Ishikawa (cell line): ENCODE data around the gene TMEM52.

ENCODE experiments used
- CEBPB ChIP-seq: IDR thresholded peaks from 2 replicates; pipeline ENCODE4 v1.6.1; 2012
- CREB1 ChIP-seq: IDR thresholded peaks from 2 replicates; pipeline ENCODE4 v1.6.1; 2012; ENCODE audit warnings: low read depth
- EGR1 ChIP-seq: IDR thresholded peaks from 2 replicates; pipeline ENCODE4 v1.6.1; 2012
- EP300 ChIP-seq: IDR thresholded peaks from 2 replicates; pipeline ENCODE4 v1.6.1; 2012; ENCODE audit warnings: borderline replicate concordance
- FOXM1 ChIP-seq: IDR thresholded peaks from 2 replicates; pipeline ENCODE4 v1.6.1; 2012; ENCODE audit warnings: low read depth, borderline replicate concordance
- MAX ChIP-seq: IDR thresholded peaks from 2 replicates; pipeline ENCODE4 v1.6.1; 2012
- NFIC ChIP-seq: IDR thresholded peaks from 2 replicates; pipeline ENCODE4 v1.6.1; 2012
- RAD21 ChIP-seq: IDR thresholded peaks from 2 replicates; pipeline ENCODE4 v1.6.1; 2012; ENCODE audit warnings: low read depth
- TAF1 ChIP-seq: IDR thresholded peaks from 2 replicates; pipeline ENCODE4 v1.6.1; 2012; ENCODE audit warnings: low read depth, mild to moderate bottlenecking
- TCF12 ChIP-seq: IDR thresholded peaks from 2 replicates; pipeline ENCODE4 v1.6.1; 2012; ENCODE audit warnings: low read depth
- TEAD4 ChIP-seq: IDR thresholded peaks from 2 replicates; pipeline ENCODE4 v1.6.1; 2012
- USF1 ChIP-seq: IDR thresholded peaks from 2 replicates; pipeline ENCODE4 v1.6.1; 2012
- YY1 ChIP-seq: IDR thresholded peaks from 2 replicates; pipeline ENCODE4 v1.6.1; 2012; ENCODE audit warnings: low read depth
- ZBTB7A ChIP-seq: IDR thresholded peaks from 2 replicates; pipeline ENCODE4 v1.6.1; 2012; ENCODE audit warnings: low read depth
- TF ChIP-seq, protein P1 (sequence below): IDR thresholded peaks from 2 replicates; pipeline ENCODE4 v1.6.1; 2012; ENCODE audit warnings: low read depth, mild to moderate bottlenecking

Gene TMEM52

DNA sequence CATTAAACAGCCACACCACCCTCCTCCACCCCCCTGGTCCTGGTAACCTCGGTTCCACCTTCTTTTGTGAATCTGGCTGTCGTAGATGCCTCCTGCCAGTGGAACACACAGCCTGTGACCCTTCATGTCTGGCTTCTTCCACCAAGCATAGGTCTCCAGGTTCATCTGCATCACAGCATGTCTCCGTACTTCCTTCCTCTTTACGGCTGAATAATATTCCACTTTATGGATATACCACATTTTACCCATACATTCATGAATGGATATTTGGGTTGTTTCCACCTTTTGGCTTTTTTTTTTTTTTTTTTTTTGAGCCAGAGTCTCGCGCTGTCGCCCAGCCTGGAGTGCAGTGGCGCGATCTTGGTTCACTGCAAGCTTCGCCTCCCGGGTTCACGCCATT, 15.9 kb downstream of the TMEM52 start:
- TF ChIP-seq TAF1 (no peak), TCF12 (no peak), RAD21 (no peak), NFIC (no peak), CEBPB (no peak), YY1 (no peak), USF1 (no peak), FOXM1 (no peak), TEAD4 (no peak), MAX (no peak), ZBTB7A (no peak), EP300 (no peak), CREB1 (no peak), EGR1 (no peak)
- TF ChIP-seq, protein P1, sequence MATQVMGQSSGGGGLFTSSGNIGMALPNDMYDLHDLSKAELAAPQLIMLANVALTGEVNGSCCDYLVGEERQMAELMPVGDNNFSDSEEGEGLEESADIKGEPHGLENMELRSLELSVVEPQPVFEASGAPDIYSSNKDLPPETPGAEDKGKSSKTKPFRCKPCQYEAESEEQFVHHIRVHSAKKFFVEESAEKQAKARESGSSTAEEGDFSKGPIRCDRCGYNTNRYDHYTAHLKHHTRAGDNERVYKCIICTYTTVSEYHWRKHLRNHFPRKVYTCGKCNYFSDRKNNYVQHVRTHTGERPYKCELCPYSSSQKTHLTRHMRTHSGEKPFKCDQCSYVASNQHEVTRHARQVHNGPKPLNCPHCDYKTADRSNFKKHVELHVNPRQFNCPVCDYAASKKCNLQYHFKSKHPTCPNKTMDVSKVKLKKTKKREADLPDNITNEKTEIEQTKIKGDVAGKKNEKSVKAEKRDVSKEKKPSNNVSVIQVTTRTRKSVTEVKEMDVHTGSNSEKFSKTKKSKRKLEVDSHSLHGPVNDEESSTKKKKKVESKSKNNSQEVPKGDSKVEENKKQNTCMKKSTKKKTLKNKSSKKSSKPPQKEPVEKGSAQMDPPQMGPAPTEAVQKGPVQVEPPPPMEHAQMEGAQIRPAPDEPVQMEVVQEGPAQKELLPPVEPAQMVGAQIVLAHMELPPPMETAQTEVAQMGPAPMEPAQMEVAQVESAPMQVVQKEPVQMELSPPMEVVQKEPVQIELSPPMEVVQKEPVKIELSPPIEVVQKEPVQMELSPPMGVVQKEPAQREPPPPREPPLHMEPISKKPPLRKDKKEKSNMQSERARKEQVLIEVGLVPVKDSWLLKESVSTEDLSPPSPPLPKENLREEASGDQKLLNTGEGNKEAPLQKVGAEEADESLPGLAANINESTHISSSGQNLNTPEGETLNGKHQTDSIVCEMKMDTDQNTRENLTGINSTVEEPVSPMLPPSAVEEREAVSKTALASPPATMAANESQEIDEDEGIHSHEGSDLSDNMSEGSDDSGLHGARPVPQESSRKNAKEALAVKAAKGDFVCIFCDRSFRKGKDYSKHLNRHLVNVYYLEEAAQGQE: no peak

DNA sequence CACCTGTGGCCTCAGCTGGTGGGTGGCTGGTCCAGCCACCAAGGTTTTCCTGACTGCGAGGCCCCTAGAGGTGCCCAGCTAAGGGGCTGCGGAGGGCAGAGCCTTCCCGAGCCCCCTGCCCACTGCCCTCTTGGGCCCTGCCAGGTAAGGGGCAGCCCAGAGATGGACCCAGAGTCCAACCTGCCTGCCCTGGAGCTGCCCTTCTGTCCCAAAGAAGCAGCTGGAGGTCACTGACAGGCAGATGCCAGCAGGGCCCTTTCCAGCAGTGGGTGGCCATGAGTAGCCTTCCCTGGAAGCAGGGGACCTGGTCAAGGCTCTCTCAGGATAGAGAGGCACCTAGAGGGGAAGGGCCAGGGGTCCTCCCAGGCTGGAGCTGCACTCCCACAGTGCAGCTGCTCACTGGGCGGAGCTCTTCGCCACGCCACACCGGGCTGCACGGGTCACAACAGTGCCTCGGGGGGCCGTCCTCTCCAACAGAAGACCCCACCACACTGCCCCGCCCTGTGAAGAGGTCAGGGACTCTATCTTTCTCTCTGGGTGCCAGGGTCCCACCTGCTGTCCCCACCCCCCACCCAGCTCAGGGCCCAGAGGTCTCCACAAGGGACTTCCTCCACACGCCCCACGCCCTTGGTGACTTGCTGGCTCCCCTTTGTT, 17.3 kb downstream of the TMEM52 start:
- TF ChIP-seq USF1: no peak
- TF ChIP-seq, protein P1: no peak
- TF ChIP-seq NFIC: no peak
- TF ChIP-seq CREB1: no peak
- no peak for TF ChIP-seq CEBPB
- TF ChIP-seq MAX: no peak
- no peak for TF ChIP-seq TEAD4
- no peak for TF ChIP-seq YY1
- no peak for TF ChIP-seq TCF12
- TF ChIP-seq EP300: no peak
- TF ChIP-seq ZBTB7A: no peak
- no peak for TF ChIP-seq EGR1
- no peak for TF ChIP-seq FOXM1
- TF ChIP-seq TAF1: no peak

- TF ChIP-seq ZBTB7A (no peak), TEAD4 (no peak), RAD21 (no peak), MAX (no peak), CREB1 (no peak), CEBPB (no peak), YY1 (no peak), EGR1 (no peak), TCF12 (no peak), EP300 (no peak)
- TF ChIP-seq, protein P1: no peak
These were observed 18.0 kb downstream of the TMEM52 start for GRCh38 chr1:1900883-1901640.

DNA sequence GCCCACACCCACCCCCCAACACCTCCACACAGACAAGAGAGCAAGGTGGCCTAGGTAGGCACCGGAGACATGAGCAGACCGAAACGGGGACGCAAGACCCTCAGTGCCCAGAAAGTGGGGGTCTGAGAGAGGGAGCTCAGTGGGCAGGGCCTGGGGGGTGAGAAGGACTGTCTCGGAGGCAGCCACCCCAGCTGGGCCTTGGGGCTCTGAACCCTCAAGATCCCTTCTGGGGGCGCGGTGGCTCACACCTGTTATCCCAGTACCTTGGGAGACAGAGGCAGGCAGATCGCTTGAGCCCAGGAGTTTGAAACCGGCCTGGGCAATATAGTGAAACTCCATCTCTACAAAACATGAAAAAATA, 19.1 kb downstream of the TMEM52 start:
- TF ChIP-seq, protein P1: no peak
- TF ChIP-seq EGR1: no peak
- TF ChIP-seq YY1: no peak
- TF ChIP-seq MAX: no peak
- no peak for TF ChIP-seq ZBTB7A
- no peak for TF ChIP-seq EP300
- no peak for TF ChIP-seq RAD21
- TF ChIP-seq TAF1: no peak
- no peak for TF ChIP-seq NFIC
- no peak for TF ChIP-seq CEBPB
- no peak for TF ChIP-seq TEAD4
- TF ChIP-seq USF1: no peak
- TF ChIP-seq FOXM1: no peak
- no peak for TF ChIP-seq CREB1
- no peak for TF ChIP-seq TCF12
